ENCODE measurements around the gene HSPA6.
"Not testable (repeated sequence)": the region's sequence is repeated elsewhere in the genome, so short reads cannot be mapped to it uniquely, and the experiment has no call there.

The HSPA6 gene

DNA sequence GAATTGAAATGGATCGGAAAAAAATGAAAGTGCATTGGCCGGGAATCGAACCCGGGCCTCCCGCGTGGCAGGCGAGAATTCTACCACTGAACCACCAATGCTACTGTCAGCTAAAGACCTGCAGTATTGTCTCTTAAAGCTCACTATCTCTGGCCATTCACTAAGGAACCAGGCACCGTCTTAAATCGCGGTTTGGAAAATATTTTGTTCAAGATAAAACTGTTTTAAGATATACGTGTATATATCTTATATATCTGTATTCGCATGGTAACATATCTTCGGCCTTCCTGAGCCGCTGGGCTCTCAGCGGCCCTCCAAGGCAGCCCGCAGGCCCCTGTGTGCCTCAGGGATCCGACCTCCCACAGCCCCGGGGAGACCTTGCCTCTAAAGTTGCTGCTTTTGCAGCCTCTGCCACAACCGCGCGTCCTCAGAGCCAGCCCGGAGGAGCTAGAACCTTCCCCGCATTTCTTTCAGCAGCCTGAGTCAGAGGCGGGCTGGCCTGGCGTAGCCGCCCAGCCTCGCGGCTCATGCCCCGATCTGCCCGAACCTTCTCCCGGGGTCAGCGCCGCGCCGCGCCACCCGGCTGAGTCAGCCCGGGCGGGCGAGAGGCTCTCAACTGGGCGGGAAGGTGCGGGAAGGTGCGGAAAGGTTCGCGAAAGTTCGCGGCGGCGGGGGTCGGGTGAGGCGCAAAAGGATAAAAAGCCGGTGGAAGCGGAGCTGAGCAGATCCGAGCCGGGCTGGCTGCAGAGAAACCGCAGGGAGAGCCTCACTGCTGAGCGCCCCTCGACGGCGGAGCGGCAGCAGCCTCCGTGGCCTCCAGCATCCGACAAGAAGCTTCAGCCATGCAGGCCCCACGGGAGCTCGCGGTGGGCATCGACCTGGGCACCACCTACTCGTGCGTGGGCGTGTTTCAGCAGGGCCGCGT, at the start of gene HSPA6:
Gene HSPA6 (plus strand): TSS at position 724 of the 925 bp plus-strand sequence. CDS start 119 bp downstream, at position 843.
- peak; percentile 76 for DNase-seq

DNA sequence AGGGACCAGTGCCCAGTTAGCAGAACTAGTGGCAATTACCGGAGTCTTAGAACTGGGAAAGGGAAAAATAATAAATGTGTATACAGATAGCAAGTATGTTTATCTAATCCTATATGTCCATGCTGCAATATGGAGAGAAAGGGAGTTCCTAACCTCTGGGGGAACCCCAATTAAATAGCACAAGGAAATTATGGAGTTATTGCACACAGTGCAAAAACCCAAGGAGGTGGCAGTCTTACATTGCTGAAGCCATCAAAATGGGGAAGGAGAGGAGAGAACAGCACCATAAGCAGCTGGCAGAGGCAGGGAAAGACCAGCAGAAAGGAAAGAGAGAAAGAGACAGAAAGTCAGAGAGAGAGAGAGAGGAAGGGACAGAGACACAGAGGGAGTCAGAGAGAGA, 46.6 kb upstream of the HSPA6 start:
- not testable (repeated sequence) for DNase-seq

DNA sequence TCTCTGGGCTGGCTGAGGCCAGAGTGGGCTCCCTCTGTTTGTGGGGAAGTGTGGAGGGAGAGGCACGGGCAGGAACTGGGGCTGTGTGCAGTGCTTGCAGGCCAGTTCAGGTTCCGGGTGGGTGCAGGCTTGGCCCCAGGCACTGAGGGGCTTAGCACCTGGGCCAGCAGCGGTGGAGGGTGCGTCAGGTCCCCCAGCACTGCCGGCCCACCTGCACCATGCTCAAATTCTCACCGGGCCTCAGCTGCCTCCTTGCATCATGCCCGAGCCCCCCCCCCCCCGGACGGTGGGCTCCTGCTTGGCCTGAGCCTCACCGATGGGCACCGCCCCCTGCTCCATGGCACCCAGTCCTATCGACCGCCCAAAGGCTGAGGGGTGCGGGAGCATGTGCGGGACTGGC, 45.4 kb upstream of the HSPA6 start:
- DNase-seq = no peak

DNA sequence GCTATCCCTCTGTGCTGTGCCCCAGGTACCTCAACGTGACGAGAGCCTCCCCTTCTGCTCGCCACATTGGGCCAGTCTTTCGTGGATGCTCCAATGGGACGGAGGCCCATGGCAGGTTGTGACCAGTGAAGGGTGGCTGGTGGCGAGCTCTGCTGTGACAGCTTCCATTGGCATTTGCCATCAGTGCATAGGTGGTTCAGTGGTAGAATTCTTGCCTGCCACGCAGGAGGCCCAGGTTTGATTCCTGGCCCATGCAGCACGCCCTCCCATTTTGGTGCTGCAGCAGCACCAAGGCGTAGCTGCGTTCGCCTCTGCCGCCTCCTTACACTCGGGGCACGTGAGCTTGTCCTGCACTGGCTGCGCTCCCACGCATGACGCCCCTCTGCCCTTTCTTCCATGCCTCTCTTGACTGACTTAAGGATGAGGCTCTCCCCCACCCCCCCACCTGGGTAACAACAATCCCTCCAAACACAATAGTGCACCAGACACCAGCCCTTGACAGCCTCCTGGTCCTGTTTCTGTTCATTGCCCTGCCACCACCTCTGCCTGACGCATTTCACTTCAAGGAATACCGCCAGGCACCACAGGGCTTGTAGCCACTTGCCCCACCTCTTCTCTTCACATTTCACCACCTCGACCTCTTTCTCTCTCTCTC, 43.8 kb upstream of the HSPA6 start:
- no peak for DNase-seq

DNA sequence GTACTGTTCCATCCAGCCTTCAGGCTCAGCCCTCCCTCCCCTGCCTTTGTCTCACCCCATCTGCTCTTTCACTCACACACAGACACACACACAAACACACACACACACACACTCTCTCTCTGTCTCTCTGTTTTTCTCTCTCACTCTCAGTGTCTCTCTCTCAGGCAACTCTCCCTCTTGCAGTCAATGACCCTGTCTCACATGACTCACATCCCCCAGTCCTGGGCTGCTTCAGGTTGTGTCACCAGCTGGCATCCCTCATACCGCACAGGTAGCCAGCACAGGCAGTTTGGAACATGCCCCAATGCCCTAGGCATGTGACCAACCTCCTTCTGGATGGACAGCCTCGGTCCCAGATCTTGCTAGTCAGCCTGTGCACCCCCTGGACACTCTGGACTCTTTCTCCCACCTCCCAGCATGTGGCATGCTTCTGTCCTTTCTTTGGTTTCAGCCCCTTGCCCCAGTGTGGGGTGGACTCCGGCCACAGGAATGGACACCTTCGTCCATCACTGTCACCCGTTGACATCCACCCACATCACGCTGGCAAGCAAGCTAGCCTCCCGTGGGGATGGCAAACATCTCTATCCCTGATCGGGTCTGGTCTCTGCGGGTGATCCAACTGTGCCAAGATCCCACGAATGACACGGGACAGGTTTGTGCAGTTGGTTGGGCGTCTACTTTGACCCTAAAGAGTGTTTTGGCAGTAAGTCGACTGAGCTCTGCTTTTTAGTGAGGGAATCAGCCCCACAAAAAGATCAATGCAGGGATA, 42.5 kb upstream of the HSPA6 start:
- DNase-seq = no peak

DNA sequence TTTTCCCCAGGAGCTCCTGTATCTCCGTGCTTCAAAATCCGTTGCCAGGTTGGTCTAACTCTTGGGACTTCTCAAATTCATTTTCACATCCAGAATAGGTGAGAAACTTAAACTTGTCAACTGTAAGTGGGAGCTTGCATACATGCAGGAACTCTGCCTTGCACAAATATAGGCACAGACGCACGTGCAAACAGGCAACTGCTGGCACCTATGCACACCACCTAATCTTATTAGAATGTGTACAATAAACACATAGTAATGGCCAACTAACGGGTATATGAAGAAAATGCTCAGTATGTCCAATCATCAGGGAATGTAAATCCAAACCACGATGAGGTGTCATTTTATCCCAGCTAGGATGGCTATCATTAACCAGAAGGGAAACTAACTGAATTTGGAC, 41.7 kb upstream of the HSPA6 start:
- no peak for DNase-seq

DNA sequence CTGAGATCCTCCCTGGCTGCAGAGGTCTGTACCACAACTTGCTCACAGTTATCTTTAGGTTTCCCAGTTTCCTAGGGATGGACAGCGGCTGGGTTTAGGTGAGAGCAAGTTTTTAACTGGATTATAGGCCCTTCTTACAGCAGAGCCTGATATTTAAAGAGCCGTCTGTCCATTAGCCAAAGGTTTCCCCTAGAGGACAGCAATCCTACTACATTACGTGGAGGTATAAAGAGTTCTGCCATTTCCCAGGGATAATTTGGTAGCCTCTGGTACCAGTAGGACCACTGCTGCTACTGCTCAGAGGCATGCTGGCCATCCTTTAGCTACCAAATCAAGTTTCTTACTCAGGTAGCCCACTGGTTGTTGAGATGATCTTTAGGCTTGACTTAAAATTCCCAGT, 41.0 kb upstream of the HSPA6 start:
- no peak for DNase-seq

DNA sequence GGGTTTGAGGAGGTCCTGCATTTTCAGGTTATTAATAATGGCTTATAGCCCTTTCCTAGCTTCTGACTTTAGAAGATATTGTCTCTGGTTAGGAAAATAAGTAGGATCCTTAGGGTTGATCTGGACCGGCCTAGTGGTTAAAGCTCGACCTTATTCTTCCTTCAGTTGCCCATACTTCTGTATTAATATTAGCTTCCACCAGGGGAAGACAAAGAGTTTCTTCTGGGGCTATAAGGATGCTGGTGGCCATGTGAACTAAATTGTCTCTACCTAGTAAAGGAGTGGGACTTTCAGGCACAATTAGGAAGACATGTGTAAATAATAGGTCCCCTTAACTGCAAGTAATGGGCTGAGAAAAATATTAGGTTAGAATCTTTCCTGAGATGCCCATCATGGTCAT, 39.7 kb upstream of the HSPA6 start:
- DNase-seq = no peak

DNA sequence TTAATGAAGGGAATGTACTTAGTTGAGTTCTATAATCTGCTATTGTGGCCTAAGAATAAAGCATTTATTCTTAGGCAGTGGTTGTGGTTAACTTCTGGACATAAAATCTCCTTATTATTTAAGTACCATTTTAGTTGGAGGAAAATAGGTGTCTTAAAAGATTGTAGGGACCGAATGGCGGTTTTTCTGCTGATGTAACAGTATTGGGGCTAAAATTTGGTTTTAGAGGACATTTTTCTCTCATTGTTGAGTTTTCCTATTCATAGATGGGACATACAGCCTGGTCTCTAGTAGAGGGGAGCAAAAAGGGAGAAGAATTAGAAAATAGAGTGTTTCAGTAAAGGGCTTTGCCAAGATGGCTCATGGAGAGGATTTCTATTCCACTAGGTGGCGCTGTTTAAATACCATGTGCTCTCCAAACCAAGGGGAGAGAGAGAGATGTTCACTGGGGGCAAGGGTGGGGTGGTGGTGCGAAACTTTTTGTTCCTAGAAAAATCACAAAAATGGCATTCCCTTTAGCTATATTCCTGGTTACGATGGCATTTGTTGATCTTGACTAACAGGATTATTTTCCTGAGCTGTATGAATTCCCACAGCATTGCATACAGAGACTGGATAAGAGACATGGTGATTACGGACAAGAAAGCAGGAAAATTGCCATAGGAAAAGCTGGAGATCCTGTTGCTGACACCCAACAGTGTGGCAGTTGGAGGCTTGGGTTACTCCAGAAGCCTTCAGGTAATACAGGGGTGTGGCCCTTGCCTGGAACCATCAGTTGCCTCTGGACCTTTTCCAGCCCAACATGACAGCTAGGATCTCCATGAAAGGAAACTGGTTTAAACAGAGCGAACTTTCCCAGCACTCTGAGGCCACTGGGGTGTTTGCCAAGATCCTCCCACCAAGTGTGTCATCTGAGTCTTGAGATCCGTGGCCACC, 37.3 kb upstream of the HSPA6 start:
- peak; percentile 46 for DNase-seq

DNA sequence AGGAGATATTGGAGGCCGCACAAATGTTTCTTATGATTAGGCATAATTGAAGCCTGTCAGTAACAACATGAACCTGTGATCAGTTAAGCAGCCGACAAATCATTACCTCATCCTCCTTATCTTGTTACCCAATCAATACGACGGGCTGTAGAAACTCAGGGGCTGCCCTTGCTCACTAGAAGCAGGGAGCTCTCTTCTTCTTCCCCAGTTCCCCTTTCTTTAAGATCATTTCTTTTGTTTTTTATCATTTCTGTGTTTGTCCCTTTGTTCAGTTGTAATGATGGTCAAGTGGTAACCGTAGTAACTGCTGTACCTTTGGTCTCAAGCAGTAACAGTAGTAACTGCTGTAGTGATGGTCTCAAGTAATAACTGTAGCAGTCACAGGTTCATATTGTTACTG, 32.9 kb upstream of the HSPA6 start:
- no peak for DNase-seq

DNA sequence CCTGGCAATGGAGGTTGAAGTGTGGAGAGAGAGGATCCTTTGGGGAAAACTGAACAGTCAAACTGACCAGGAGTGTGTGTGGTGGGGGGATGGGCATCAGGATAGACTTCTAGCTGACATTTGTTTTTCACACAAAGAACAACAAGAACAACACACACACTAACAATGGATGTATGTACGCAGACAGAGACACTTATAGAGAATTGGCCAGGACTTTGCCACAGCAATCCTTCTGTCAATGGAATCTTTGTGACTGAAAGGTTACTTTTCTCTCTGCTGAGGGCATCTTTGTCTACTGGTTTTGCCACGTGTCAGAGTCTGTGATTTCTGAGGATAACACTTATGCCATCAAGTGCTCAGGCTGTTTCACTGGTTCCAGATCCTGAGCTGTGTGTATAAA, 31.5 kb upstream of the HSPA6 start:
- DNase-seq = no peak

DNA sequence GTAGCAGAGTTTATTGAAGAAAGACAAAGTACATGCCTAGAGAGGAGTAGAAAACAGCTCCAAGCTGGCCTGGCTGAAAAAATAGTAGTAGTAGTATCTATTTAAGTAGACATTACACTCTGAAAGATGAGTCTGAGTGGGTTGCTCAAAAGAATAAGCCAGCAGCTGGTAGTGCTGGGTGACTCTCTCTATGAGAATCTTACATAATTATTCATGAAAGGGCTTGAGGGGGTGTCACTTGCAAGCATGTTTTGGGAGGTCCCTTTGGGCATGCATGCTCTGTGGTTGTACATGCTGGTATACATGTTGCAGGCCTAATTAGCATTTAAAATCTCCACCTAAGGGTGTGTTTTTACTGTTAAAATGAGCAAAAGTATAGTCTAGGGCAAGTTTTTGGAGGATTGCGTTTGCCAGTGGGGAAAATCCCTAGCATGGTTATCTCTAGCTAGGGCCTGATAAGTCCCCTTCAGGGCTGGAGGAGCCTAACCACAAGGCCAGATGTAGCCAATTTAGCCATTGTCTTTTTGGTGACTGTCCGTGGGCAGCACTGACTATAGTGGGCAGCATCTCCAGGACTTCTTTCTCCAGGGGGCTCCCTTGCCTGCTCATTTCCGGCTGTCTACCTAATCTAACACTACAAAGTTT, 30.1 kb upstream of the HSPA6 start:
- DNase-seq = no peak

DNA sequence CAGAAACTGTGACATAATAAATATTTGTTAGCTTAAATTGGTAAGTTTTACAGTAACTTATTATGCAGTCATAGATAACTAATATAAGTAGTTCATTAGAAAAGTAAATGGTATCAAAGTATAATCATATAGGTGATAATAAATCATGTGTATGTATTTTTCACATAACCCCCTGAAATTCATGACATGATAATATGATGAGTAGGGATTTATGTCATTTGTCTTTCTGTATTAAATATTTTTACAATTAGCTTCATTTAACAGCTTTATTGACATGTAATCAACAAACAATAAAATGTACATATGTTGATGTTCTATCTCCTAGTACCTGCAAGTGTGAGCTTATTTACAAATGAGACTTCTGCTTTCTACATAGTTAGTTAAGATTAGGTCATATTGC, 28.9 kb upstream of the HSPA6 start:
- DNase-seq = no peak

DNA sequence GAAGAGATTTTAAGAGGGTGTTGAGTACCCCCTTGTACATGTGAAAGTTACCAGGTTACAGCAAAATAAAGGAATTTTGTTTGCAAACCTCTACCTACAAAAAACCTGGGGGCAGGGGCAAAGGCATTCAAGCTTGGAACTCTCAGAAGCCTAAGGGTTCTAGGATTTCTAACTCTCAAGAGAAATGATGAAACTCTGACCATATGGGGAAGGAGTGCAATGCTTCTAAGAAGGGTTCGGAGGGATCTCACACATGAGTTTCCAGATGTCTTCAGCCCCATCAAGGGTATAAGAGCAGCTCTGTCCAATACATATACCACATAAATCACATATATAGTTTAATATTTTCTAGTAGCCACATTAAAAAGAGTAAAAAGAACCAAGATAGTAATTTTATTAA, 26.4 kb upstream of the HSPA6 start:
- DNase-seq = no peak

DNA sequence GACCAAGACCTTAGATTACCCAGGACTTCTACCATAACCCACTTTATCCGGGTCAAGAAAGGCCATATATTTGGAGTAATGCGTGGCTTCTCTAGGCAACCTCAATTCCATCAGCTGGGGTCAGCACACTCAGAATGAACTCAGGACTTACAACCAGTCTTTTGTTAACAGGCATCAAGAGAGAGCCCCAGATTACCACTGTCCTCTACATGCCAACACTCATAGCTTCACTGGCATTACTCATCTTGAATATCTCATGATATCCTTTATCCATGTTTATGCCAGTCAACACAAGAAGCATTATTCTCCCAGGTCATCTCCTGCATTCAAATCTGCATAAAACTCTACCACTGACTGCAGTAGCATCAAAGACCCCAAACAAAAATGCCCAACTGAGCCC, 25.7 kb upstream of the HSPA6 start:
- DNase-seq = no peak

DNA sequence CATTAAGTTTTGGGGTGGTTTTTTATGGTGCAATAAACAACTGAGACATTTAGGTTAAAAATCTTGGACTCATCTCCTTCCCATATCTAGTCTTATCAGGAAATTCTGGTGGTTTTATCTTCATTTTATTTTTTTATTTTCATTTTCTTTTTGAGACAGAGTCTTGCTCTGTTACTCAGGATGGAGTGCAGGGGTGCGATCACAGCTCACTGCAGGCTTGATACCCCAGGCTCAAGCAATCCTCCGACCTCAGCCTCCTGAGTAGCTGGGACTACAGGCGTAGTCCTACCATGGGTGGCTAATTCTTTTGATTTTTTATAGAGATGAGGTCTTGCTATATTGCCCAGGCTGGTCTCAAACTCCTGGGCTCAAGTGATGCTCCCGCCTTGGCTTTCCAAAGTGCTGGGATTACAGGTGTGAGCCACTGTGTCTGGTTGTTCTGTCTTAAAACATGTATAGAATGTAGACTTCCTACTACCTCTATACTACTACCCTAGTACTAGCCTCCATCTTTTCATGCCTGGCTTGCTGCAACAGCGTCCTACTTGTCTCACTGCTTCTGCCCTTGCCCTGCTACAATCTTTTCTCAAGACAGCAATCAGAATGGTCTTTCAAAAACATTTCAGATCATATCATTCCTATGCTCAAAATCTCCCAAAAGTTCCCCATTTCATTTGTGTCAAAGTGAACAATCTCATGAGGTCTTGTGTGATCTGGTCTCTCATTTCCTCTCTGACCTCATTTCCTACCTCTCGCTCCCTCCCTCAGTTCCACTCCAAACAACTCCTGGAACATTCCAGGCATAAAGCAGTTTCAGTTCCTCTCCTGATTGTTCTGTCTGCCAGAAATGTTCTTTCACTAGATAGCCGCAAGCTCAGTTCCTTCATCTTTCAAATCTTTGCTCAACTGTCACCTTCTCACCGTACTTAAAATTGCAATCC, 25.0 kb upstream of the HSPA6 start:
- no peak for DNase-seq

DNA sequence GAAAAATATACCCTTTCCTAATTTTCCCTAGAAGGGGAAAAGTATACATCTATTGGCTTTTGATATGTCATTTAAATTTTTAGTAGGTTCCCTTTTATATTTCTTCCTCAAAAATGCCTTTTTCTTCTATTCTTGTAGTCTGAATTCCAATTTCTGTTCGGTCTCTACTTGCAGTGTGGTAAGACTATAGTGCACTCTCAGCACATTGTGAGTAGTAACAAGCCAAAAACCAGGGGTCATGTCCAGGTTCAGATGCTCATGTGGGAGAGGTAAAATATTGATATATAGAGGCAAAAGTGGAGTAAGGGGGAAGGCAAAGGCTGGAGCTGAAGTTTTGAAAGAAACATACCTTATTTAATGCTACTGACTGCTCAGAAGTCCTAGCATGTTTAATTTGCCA, 23.1 kb upstream of the HSPA6 start:
- no peak for DNase-seq

DNA sequence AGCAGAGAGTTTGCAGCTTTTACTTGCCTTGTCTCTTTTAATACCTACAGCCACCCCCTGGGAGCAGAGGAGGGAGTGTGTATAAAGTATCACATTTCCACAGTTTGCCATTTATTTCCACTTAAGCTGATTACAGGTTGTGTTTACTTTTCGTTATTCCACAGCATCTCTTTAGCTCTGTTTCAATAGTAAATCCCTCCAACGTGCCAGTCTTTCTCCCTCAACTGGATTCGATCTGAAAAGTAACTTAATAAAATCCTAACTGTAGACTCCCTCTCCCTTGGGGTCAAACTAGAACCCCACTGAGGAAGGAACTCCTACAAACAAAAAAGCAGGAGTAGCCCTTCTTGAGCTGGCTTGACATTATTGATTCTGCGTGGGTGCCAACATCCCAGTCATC, 22.2 kb upstream of the HSPA6 start:
- no peak for DNase-seq

DNA sequence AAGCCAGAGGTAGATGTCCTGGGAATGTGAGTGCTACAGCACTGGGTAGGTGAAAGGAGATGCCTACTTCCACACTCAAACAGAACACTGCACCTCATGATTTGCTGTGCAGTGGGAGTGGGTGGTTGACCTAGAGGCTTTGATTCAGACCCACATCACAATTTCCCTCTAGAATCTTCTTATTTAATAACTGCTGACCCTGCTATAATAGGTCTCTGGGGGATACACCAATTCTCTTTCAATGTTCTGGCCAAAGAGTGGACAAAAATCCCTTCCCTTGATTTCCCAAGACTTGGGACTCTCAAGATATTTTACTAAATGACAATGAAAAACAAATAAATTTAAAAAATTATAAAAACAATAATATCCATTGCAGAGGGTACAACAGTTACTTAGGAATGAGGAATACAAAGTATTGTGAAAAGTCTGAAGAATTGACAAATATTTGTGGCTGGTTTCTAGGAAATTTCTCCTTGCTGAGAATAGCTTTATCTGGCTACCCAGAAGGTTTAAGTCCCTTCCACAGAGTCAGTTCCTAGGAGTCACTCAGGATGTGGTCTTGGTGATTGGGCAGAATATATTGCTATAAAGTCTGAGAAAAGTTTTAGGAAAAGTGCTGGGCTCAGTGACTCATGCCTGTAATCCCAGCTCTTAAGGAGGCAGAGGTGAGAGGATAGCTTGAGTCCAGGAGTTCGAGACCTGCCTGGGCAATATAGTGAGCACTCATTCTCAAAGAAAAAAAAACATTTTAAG, 21.5 kb upstream of the HSPA6 start:
- no peak for DNase-seq

DNA sequence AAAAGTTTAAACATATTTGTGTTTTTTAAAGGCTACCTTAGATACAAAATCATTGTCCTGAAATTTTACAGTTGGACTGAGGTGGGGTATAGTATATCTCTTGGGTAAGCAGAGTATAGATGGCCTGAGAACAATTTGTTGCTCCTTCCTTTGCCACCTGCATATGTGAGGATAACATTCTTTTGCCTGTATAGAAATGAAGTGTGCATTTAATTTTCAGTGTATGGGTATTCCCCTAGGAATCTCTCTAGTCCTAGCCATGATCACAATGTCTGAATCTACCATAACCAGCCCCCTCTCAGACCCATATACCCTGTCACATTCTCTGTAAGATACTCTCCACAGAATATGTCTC, 21.0 kb upstream of the HSPA6 start:
- no peak for DNase-seq

All from NCI-H187 treated with DMSO at 0.1 percent for 48 hours (cell line).